Measurements from ENCODE around the gene JAGN1. TPM values are rescaled to one million over a fixed set of nuclear protein-coding genes. Genes with fewer than 3 reads are reported as not detected.

JAGN1 gene
- total and polyA plus RNA-seq, 8 donors, result 16.3 to 27.1 (median 21.9) TPM

DNA sequence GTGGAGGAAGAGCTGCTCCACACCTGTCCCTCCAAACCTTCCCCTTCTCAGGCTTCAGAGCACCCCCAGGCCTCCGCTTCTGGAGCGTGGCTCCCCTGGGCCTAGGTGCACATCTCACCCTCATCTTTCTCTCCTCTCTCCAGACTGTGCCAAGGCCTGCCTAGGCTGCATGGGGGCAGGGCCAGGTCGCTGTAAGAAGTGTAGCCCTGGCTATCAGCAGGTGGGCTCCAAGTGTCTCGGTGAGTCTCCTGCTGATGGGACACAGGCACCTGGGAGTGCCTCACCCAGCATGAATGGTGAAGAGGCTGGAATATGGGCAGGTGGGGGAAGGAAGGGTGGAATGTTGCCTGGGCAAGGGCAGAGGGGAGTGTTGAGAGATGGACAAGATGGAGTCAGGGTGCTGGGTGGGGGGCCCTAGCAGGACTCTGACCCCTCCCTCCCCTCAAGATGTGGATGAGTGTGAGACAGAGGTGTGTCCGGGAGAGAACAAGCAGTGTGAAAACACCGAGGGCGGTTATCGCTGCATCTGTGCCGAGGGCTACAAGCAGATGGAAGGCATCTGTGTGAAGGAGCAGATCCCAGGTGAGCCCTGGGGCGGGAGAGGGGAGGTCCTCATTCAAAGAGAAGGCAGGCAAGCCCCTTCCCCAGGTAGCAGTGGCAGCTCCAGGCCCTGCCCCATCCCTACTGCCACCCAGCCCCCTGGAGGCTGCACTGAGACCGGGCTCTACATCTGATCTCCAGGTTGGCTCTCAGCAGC lies 52.7 kb downstream of the JAGN1 start:
- ATAC-seq (no peak), DNase-seq (no peak), FAIRE-seq (no peak)
- TF ChIP-seq CTCF (IDR thresholded peaks at IDR 0.05), result no peak
- no peaks in the 10 kb centered on the region for H3K36me3 ChIP-seq
- H3K4me1 ChIP-seq, result peaks cover 0 to 5% (median 0%) of the 10 kb centered on the region in 3 donors
- no peak overlapping the region for H3K27ac ChIP-seq
- 83 to 94% methylated on average over 10 to 11 of the region's 11 CpGs for WGBS, 2 donors
- intact Hi-C loops (cut with DNase I), result loop anchor here in 1 of 3 donors (10.0 kb wide), 1 partner anchor 282 kb away; no protein-coding TSS in a partner anchor
- no peaks in the 10 kb centered on the region for H3K9me3 ChIP-seq
- no peaks in the 10 kb centered on the region for H3K27me3 ChIP-seq
- no peak overlapping the region for H3K4me3 ChIP-seq

Other genes with a start within 250 kb of the JAGN1 start
- 10 to 100 TPM; 11.5 to 20.8 (median 13.0) TPM for gene MTMR14, start 241.1 kb upstream of the JAGN1 start, total RNA-seq
- 10 to 100 TPM; 14.0 to 20.6 TPM for gene MTMR14, start 241.1 kb upstream of the JAGN1 start, polyA plus RNA-seq
- under 1 TPM in 3 of 6 donors, not detected in 3; 0.12 to 0.19 (median 0.12) TPM for gene CPNE9, start 186.8 kb upstream of the JAGN1 start, total RNA-seq
- gene CPNE9, start 186.8 kb upstream of the JAGN1 start, polyA plus RNA-seq, result under 1 TPM; 0.19 to 0.85 TPM
- gene BRPF1, start 158.9 kb upstream of the JAGN1 start, total RNA-seq, result 10 to 100 TPM in 1 of 6 donors, 1 to 10 TPM in 5; 7.0 to 10.8 (median 8.4) TPM
- gene BRPF1, start 158.9 kb upstream of the JAGN1 start, polyA plus RNA-seq, result 10 to 100 TPM in 1 of 2 donors, 1 to 10 TPM in 1; 5.8 to 10.4 TPM
- 10 to 100 TPM in 1 of 6 donors, 1 to 10 TPM in 5; 5.9 to 13.9 (median 7.8) TPM for gene OGG1, start 140.7 kb upstream of the JAGN1 start, total RNA-seq
- 10 to 100 TPM; 11.2 to 12.7 TPM for gene OGG1, start 140.7 kb upstream of the JAGN1 start, polyA plus RNA-seq
- gene CAMK1, start 120.7 kb upstream of the JAGN1 start, total RNA-seq, result 10 to 100 TPM in 1 of 6 donors, 1 to 10 TPM in 5; 2.0 to 12.8 (median 4.4) TPM
- gene CAMK1, start 120.7 kb upstream of the JAGN1 start, polyA plus RNA-seq, result 10 to 100 TPM; 20.5 to 23.7 TPM
- gene TADA3, start 98.1 kb upstream of the JAGN1 start, total RNA-seq, result 10 to 100 TPM; 13.2 to 28.0 (median 18.4) TPM
- 10 to 100 TPM; 22.0 to 29.1 TPM for gene TADA3, start 98.1 kb upstream of the JAGN1 start, polyA plus RNA-seq
- 10 to 100 TPM; 39.5 to 72.6 (median 53.1) TPM for gene ARPC4, start 97.5 kb upstream of the JAGN1 start, total RNA-seq
- 10 to 100 TPM; 35.0 to 44.7 TPM for gene ARPC4, start 97.5 kb upstream of the JAGN1 start, polyA plus RNA-seq
- 10 to 100 TPM in 5 of 6 donors, 1 to 10 TPM in 1; 9.2 to 30.8 (median 17.5) TPM for gene TTLL3, start 80.3 kb upstream of the JAGN1 start, total RNA-seq
- 100 to 1,000 TPM in 1 of 2 donors, 10 to 100 TPM in 1; 77.6 to 104 TPM for gene TTLL3, start 80.3 kb upstream of the JAGN1 start, polyA plus RNA-seq
- 10 to 100 TPM; 12.4 to 19.1 (median 14.5) TPM for gene RPUSD3, start 46.6 kb upstream of the JAGN1 start, total RNA-seq
- gene RPUSD3, start 46.6 kb upstream of the JAGN1 start, polyA plus RNA-seq, result 10 to 100 TPM; 20.4 to 20.6 TPM
- 10 to 100 TPM in 1 of 6 donors, 1 to 10 TPM in 1, under 1 TPM in 3, not detected in 1; 0.16 to 11.5 (median 0.87) TPM for gene CIDEC, start 10.4 kb upstream of the JAGN1 start, total RNA-seq
- gene CIDEC, start 10.4 kb upstream of the JAGN1 start, polyA plus RNA-seq, result 10 to 100 TPM in 1 of 2 donors, 1 to 10 TPM in 1; 1.1 to 10.9 TPM
- 10 to 100 TPM in 3 of 6 donors, 1 to 10 TPM in 3; 6.4 to 14.1 (median 9.4) TPM for gene IL17RE, start 12.2 kb downstream of the JAGN1 start, total RNA-seq
- gene IL17RE, start 12.2 kb downstream of the JAGN1 start, polyA plus RNA-seq, result 10 to 100 TPM in 1 of 2 donors, 1 to 10 TPM in 1; 8.0 to 15.6 TPM
- gene IL17RC, start 26.5 kb downstream of the JAGN1 start, total RNA-seq, result 10 to 100 TPM; 11.9 to 19.8 (median 13.2) TPM
- 10 to 100 TPM; 51.6 to 55.7 TPM for gene IL17RC, start 26.5 kb downstream of the JAGN1 start, polyA plus RNA-seq
- gene CRELD1, start 43.2 kb downstream of the JAGN1 start, total RNA-seq, result 10 to 100 TPM; 11.3 to 36.6 (median 13.2) TPM
- 10 to 100 TPM; 34.3 to 45.9 TPM for gene CRELD1, start 43.2 kb downstream of the JAGN1 start, polyA plus RNA-seq
- 1 to 10 TPM; 1.2 to 2.1 (median 1.9) TPM for gene PRRT3, start 61.8 kb downstream of the JAGN1 start, total RNA-seq
- 1 to 10 TPM; 2.5 to 5.1 TPM for gene PRRT3, start 61.8 kb downstream of the JAGN1 start, polyA plus RNA-seq
- gene EMC3, start 96.2 kb downstream of the JAGN1 start, total RNA-seq, result 10 to 100 TPM; 25.8 to 32.1 (median 29.6) TPM
- 10 to 100 TPM in 1 of 2 donors, 1 to 10 TPM in 1; 9.8 to 35.2 TPM for gene EMC3, start 96.2 kb downstream of the JAGN1 start, polyA plus RNA-seq
- 1 to 10 TPM; 1.7 to 3.7 (median 2.0) TPM for gene FANCD2, start 135.8 kb downstream of the JAGN1 start, total RNA-seq
- gene FANCD2, start 135.8 kb downstream of the JAGN1 start, polyA plus RNA-seq, result 1 to 10 TPM; 2.1 to 2.6 TPM
- not detected for gene FANCD2OS, start 217.6 kb downstream of the JAGN1 start, total RNA-seq
- not detected for gene FANCD2OS, start 217.6 kb downstream of the JAGN1 start, polyA plus RNA-seq
- gene BRK1, start 225.1 kb downstream of the JAGN1 start, total RNA-seq, result 10 to 100 TPM; 25.3 to 58.1 (median 39.8) TPM
- gene BRK1, start 225.1 kb downstream of the JAGN1 start, polyA plus RNA-seq, result 10 to 100 TPM; 48.8 to 94.1 TPM

All from pancreas (tissue), 10 donors.